GM13976 (cell line): ENCODE measurements around the gene TNNC1.

Experiments used
- DNase-seq: peaks from one replicate; pipeline ENCODE4 v3.0.0; 2012; ENCODE audit warnings: low spot score
- CTCF ChIP-seq: IDR thresholded peaks from 2 replicates; pipeline ENCODE4 v1.5.1; 2012; ENCODE audit warnings: borderline replicate concordance, mild to moderate bottlenecking; ENCODE audit not compliant: insufficient read depth; ENCODE audit errors: extremely low read depth, missing control alignments, control extremely low read depth
- in situ Hi-C: fragments of 300-500 bp; cut with MboI; formaldehyde crosslinking; loops from one replicate; pipeline ENCODE4 v1.12.0; 2022; ENCODE audit warnings: low sequenced_read_pairs, mixed read lengths, inconsistent platforms; ENCODE audit not compliant: unreplicated experiment

TNNC1 gene

GRCh38 chr3:52484680-52485461 is 31.0 kb upstream of the TNNC1 start:
- TF ChIP-seq CTCF, result no peak
- in situ Hi-C loops, result no loop called here
- no peak for DNase-seq

- in situ Hi-C loops, result no loop called here
- no peak for TF ChIP-seq CTCF
- DNase-seq, result no peak
Observed at GRCh38 chr3:52483577-52484381, 29.9 kb upstream of the TNNC1 start.

- DNase-seq, result no peak
- no peak for TF ChIP-seq CTCF
- in situ Hi-C loops, result no loop called here
Observed at GRCh38 chr3:52483081-52483480, 29.2 kb upstream of the TNNC1 start.

GRCh38 chr3:52481819-52482521 is 28.1 kb upstream of the TNNC1 start:
- in situ Hi-C loops, result no loop called here
- TF ChIP-seq CTCF, result peak; percentile 37
- DNase-seq, result no peak

- in situ Hi-C loops, result no loop called here
- DNase-seq, result no peak
- no peak for TF ChIP-seq CTCF
Observed at GRCh38 chr3:52480768-52481715, 27.2 kb upstream of the TNNC1 start.
